ENCODE results near the gene PTGIR. TPM values are rescaled to one million over a fixed set of nuclear protein-coding genes. Genes with fewer than 3 reads are reported as not detected.
A peak's percentile ranks its signal among the peaks of the same experiment; 100 is the strongest.

Gene PTGIR
- polyA plus RNA-seq, 1 donor (not counting 4 experiments of a cell fraction or from before 2014, with no cell fraction given), result not detected

DNA sequence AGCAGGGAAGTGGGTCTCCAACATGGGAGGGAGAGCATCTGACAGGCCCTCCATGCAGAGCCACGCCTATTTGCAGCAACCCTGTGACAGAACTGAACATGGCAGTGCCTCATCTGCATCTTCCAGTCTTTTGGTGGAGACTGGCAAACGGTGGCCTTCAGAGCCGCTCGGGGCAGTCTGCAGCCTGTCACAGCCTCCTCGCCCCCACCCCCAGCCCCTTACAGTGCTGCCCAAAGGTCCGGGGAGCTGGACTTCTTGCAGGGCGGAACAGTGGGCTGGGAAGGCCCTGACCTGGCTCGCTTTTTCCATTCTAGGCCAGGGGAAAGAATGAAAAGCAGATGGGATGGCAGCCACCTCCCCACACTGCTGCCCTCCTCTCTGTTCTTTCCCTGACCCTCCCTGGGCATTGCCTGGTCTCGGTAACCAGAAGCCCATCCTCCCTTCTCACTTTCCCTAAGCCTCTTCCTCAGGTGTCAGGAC is 21.1 kb downstream of the PTGIR start:
- no peaks in the 10 kb centered on the region for H3K9me3 ChIP-seq (ENCODE audit: control insufficient read depth, low read depth, low read length)
- H3K27ac ChIP-seq (ENCODE audit: control insufficient read depth, insufficient read depth, low read length), result no peak overlapping the region
- FAIRE-seq (no peak), DNase-seq (ENCODE audit: low read depth, low spot score) (no peak)
- H3K79me2 ChIP-seq (ENCODE audit: control insufficient read depth, insufficient read depth, low read length), result peaks cover 64% of the 10 kb centered on the region
- no peaks in the 10 kb centered on the region for H3K27me3 ChIP-seq (ENCODE audit: control insufficient read depth, extremely low read depth, insufficient read depth, low read length)
- H2AFZ ChIP-seq (ENCODE audit: control insufficient read depth, low read length), result no peak overlapping the region
- peak overlapping the region; percentile 84 for H3K4me2 ChIP-seq (ENCODE audit: control insufficient read depth, extremely low read depth, insufficient read depth, low read depth, low read length)
- peaks cover 28% of the 10 kb centered on the region for H3K4me1 ChIP-seq (ENCODE audit: control insufficient read depth, extremely low read depth, insufficient read depth, low read length)
- dilution Hi-C loops (cut with MboI; ENCODE audit: extremely low pct_ligation_motif_present, low sequenced_read_pairs), result no loop called here
- H3K9ac ChIP-seq (ENCODE audit: control insufficient read depth, extremely low read depth, insufficient read depth, low read length), result peak overlapping the region; percentile 100
- H3K36me3 ChIP-seq (ENCODE audit: control insufficient read depth in 2 of 2, extremely low read depth in 1 of 2, insufficient read depth in 2 of 2, low read length in 2 of 2), result peaks cover 33 to 44% of the 10 kb centered on the region in 2 experiments
- H3K4me3 ChIP-seq (ENCODE audit: control insufficient read depth in 2 of 3, extremely low read depth in 1 of 3, insufficient read depth in 2 of 3, low read depth in 1 of 3, low read length in 3 of 3), result no peak overlapping the region
- peaks cover 17% of the 10 kb centered on the region for H4K20me1 ChIP-seq (ENCODE audit: control insufficient read depth, extremely low read depth, insufficient read depth, low read length)
- TF ChIP-seq CTCF (optimal IDR thresholded peaks at IDR 0.05 in 1 of 3, IDR thresholded peaks at IDR 0.05 in 1 of 3, conservative IDR thresholded peaks at IDR 0.05 in 1 of 3; ENCODE audit: extremely low read depth in 1 of 3, insufficient read depth in 2 of 3, low read length in 3 of 3), result no peak
- no peak for TF ChIP-seq EZH2 (IDR thresholded peaks at IDR 0.05; ENCODE audit: low read length)
- H3K9me1 ChIP-seq (ENCODE audit: control insufficient read depth, extremely low read depth, insufficient read depth, low read length), result no peaks in the 10 kb centered on the region

DNA sequence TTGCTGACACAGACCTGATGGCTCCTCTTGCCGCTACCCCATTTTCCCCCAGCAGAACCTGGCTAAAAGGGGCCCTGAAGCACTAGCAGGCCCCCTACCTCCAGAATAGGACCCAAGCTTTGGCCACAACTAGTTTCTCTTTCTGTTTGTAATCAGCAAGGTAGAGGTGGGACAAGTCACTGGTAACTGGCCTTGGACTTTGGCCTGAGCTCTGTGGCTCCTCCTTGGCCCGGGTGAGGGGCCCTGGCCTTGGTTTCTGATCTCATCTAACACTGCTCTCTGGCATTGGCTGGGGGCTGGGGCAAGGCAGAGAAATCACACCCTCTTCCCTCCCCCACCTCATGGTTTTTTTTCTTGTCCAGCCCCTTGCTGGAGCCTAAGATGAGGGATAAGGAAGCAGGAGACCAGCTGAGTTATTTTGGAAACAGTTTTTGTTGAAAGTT is 21.7 kb downstream of the PTGIR start:
- Histone ChIP-seq H3K9me1 (ENCODE audit: control insufficient read depth, extremely low read depth, insufficient read depth, low read length) (no peaks in the 10 kb centered on the region), H3K27me3 (ENCODE audit: control insufficient read depth, extremely low read depth, insufficient read depth, low read length) (no peaks in the 10 kb centered on the region), H3K36me3 (ENCODE audit: control insufficient read depth in 2 of 2, extremely low read depth in 1 of 2, insufficient read depth in 2 of 2, low read length in 2 of 2) (peaks cover 27 to 39% of the 10 kb centered on the region in 2 experiments), H3K9ac (ENCODE audit: control insufficient read depth, extremely low read depth, insufficient read depth, low read length) (peak overlapping the region; percentile 100), H4K20me1 (ENCODE audit: control insufficient read depth, extremely low read depth, insufficient read depth, low read length) (peaks cover 17% of the 10 kb centered on the region), H3K4me2 (ENCODE audit: control insufficient read depth, extremely low read depth, insufficient read depth, low read depth, low read length) (peak overlapping the region; percentile 84), H2AFZ (ENCODE audit: control insufficient read depth, low read length) (no peak overlapping the region), H3K9me3 (ENCODE audit: control insufficient read depth, low read depth, low read length) (no peaks in the 10 kb centered on the region), H3K27ac (ENCODE audit: control insufficient read depth, insufficient read depth, low read length) (peak overlapping the region; percentile 15), H3K4me1 (ENCODE audit: control insufficient read depth, extremely low read depth, insufficient read depth, low read length) (peaks cover 28% of the 10 kb centered on the region), H3K4me3 (ENCODE audit: control insufficient read depth in 2 of 3, extremely low read depth in 1 of 3, insufficient read depth in 2 of 3, low read depth in 1 of 3, low read length in 3 of 3) (peak overlapping the region; percentile 98 to 100 (median 99)), H3K79me2 (ENCODE audit: control insufficient read depth, insufficient read depth, low read length) (peaks cover 64% of the 10 kb centered on the region)
- no peak for DNase-seq (ENCODE audit: low read depth, low spot score)
- TF ChIP-seq CTCF (optimal IDR thresholded peaks at IDR 0.05 in 1 of 3, IDR thresholded peaks at IDR 0.05 in 1 of 3, conservative IDR thresholded peaks at IDR 0.05 in 1 of 3; ENCODE audit: extremely low read depth in 1 of 3, insufficient read depth in 2 of 3, low read length in 3 of 3), result no peak
- TF ChIP-seq EZH2 (IDR thresholded peaks at IDR 0.05; ENCODE audit: low read length), result no peak
- no peak for FAIRE-seq
- dilution Hi-C loops (cut with MboI; ENCODE audit: extremely low pct_ligation_motif_present, low sequenced_read_pairs), result no loop called here

All from keratinocyte (primary cell).